HG02678 (cell line): Measurements from ENCODE around the gene SIX2.
"Not testable (repeated sequence)": the region's sequence is repeated elsewhere in the genome, so short reads cannot be mapped to it uniquely, and the experiment has no call there.

ENCODE experiments used
- ATAC-seq: cut with Tn5 transposase; IDR thresholded peaks from one replicate; pipeline ENCODE4 v1.9.1; 2021; ENCODE audit warnings: mild to moderate bottlenecking, moderate library complexity; ENCODE audit not compliant: unreplicated experiment

SIX2 gene

GRCh38 chr2:45009303-45009927 is at the start of gene SIX2:
SIX2 (minus strand) TSS chr2:45009452; CDS start chr2:45009110, 342 bp downstream.
- ATAC-seq, result no peak

DNA sequence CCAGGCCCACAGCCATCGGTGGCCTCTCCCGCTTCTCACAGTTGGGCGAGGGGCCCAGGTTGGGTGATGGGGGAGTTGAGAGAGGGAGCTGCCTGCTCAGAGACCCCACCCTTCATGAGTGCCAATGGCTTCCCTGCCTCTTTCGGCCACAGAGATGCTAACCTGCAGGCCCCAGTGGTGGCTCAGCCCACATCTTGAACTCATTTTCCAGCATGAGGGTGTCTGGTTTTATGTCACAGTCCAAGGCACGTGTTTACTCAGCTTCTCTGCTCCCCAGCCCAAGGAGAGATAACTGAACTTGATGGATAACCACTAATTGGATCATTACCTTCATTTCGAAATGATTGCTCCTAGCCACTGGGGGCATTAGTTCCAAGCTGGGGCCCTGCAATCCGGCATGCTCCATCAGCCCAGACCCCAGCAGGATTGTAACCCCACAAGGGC is 45.9 kb upstream of the SIX2 start:
- no peak for ATAC-seq

DNA sequence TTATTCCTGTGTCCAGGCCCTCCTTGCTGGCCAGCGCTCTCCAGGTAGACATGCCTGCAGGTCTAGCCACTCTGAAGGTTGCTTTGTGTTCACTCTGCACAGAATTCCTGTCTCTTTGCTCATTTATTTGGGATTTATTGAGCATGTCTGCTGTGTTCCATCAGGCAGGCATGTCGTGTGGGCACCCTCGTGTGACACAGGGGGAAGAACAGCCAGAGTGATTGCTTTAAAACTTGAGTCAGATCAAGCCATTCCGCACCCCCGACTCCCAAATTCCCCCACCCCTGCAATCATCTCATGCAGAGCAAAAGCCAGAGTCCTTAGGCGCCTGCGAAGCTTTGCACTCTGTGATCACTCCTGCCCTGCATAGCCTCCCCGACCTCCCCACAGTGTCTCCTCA is 44.7 kb upstream of the SIX2 start:
- ATAC-seq, result no peak

- no peak for ATAC-seq
Observed at GRCh38 chr2:45052388-45052928, 43.2 kb upstream of the SIX2 start.

- no peak for ATAC-seq
Observed at GRCh38 chr2:45049569-45050336, 40.5 kb upstream of the SIX2 start.

DNA sequence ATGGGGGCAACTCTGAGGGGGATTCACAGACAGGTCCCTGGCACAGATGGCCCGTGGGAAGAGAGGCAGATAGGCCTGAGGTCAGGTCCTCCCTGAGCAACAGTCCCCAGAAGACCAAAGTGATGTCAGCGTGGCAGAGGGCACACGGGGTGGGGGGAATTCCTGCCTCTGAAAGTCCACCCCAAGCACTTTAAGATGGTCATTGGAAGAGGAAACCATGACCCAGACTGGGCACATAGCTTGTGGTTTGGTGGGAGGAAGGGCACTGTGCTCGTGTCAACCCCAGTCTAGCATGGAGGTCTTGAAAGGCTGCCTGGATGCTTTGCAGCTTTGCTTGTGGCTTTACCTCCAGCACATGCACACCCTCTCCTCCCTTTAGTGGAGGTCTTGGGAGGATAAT is 38.0 kb upstream of the SIX2 start:
- no peak for ATAC-seq

DNA sequence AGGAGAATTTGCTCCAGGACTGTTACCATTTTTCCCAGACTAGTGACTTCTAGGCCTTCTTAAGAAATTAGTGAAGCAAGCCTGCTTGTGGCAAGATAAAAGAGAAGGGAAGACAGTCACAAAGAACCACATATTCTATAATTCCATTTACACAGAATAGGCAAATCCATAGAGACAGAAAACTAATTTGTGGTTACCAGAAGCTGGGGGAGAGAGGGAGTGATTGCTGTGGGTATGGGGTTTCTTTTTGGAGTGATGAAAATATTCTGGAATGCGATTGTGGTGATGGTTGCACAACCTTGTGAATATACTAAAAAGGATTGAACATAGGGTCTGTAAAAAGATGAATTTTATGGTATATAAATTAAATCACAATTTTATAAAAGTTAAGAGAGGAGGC is 37.5 kb upstream of the SIX2 start:
- ATAC-seq, result no peak

DNA sequence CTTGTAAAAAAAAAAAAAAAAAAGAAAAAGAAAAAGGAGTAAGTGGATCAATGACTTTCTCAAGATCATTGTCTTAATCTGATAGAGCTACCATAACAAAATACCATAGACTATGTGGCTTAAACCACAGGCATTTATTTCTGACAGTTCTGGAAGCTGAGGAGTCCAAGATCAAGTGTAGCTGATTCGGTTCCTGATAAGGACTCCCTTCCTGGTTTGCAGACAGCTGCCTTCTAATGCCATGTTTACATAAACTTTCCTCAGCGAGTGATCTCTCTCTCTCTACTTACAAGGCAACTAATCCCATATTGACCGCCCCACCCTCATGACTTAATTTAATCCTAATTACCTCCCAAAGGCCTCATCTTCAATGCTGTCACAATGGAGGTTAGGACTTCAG is 36.5 kb upstream of the SIX2 start:
- no peak for ATAC-seq

GRCh38 chr2:45044916-45045315 is 35.7 kb upstream of the SIX2 start:
- ATAC-seq, result no peak

- no peak for ATAC-seq
Observed at GRCh38 chr2:45043174-45043573, 33.9 kb upstream of the SIX2 start.

- no peak for ATAC-seq
Observed at GRCh38 chr2:45042401-45042800, 33.1 kb upstream of the SIX2 start.

DNA sequence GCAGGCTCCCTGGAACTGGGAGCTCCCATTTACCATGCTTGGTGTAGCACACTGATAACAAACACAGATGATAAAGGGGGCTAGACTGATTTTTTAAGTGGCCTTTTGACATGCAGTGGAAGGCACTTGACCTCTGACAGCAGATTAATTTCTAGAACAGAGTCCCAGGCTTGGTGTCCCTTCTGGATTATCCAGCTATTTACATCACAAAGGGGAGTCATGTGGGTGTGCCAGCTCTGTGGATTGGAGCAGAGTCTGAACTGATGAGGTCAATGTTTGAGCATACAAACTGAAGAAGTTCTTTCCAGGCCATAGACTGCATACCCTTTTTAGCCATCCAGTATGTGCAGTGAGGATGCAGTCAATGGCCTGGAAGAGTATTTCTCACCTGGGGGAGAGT is 31.5 kb upstream of the SIX2 start:
- ATAC-seq, result no peak

- not testable (repeated sequence) for ATAC-seq
Observed at GRCh38 chr2:45039804-45040203, 30.6 kb upstream of the SIX2 start.

DNA sequence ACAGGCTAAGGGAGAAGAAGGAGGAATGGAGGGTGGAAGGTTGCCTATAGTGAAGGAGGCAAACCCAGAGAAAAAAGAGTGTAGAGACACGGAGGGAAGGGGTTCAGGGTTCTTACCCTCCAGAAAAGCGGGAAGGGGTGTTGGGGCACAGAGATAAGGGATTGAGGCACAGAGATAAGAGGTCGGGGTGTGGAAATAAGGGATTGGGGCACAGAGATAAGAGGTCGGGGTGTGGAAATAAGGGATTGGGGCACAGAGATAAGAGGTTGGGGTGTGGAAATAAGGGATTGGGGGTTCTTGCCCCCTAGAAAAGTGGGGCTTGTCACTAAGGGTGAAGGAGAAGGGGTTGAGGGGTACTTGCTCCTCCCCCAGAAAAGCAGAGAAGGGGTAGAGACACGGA is 29.6 kb upstream of the SIX2 start:
- ATAC-seq, result not testable (repeated sequence)

GRCh38 chr2:45033302-45033701 is 24.1 kb upstream of the SIX2 start:
- ATAC-seq, result no peak

GRCh38 chr2:45031028-45031427 is 21.8 kb upstream of the SIX2 start:
- no peak for ATAC-seq

DNA sequence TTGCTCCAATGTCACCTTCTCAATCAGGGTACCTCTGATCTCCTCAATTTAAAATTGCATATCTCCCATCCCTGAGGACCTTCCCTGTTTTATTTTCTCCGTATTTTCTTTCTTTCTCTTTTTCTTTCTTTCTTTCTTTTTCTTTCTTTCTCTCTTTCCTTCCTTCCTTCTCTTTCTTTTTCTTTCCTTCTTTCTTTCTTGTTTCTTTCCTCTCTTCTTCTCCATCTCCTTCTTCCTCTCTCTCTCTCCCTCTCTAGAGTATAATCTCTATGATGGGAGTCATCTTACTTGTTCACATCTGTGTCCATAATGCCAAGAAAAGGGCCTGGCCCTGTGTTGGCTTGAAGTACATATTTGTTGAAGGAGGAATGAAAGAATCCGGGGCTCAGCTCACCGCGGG is 21.3 kb upstream of the SIX2 start:
- no peak for ATAC-seq

GRCh38 chr2:45029215-45029614 is 20.0 kb upstream of the SIX2 start:
- ATAC-seq, result no peak

GRCh38 chr2:45028276-45028675 is 19.0 kb upstream of the SIX2 start:
- ATAC-seq, result no peak

DNA sequence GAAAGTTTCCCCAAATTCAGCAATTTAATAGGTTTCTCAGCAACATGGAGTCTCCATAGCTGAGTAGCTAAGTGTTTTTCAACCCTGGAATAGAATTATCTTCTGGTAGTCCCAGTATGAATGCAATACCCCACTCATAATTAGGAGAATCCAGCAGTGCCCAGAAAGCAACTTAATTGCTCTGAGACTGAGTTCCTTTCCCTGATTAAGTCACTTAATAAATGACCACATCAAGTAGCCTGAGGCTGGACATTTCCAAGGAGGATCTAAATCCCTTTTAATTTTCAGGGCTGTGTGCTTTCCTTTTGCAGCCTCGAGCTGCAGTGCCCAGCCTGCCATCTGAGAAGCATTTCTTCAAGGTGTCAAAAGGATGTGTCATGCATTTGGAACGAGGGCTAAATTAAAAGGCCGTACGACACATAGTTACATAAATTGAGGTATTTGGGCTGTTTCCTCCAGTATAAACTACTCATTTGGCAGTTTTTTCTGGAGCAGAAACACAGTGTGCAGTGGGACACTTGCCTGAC is 17.7 kb upstream of the SIX2 start:
- no peak for ATAC-seq

DNA sequence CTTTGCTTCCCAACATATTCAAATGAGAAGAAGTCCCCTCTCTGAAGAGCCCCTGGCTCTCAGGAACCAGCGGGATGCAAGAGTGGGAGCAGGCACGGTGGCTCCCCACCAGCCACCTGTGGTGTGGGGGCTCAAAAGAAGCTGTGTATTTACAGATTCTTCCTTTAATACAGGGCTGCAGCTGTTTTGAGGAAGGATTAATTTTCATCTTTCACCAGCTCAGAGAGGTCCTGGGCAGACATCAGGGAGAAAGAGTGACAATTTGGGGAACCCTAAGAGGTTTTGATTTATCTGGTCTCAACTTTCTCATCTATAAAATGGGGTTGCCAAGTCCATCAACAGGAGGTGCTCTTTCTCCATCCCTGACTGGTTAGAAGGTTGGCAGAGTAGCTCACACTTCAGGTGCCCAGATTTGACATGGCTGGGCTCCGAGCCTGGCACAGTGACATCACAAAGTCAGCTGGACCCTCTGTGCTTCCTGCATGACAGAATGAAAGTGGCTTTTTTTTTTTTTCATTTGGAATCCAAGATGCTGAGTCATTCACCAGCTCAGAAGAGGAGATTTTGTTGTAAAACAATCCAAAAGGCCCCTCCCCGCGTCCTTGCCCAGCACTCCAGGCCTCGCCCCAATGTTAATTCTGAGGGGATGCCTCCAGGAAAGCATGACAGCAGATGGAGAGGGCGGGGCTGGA is 15.5 kb upstream of the SIX2 start:
- no peak for ATAC-seq
